CD4-positive, alpha-beta T cell treated with Interleukin-15 for 4 hours (primary cell): ENCODE measurements around the gene NTRK1.

Source experiments
- DNase-seq: peaks from one replicate; pipeline ENCODE4 v3.0.0-alpha.2; 2020; ENCODE audit warnings: low spot score

NTRK1 gene

DNA sequence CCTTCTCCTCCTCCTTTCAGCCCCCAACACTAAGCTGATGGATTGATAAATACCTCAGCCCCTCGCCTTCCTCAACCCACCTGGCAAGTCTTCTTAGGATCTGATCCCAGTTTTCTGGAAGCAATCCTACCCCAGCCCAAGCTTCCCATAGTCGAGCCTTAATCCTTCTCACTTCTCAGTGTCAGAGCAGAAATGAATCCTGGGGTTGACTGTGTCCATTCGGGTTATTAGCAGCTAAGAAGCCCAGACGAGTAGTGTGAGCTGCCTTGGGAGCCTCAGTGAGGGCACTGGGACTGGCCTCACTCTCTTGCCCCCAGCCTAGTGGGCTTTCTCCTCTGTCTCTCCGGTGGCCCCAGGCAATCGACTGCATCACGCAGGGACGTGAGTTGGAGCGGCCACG lies 20.4 kb downstream of the NTRK1 start:
- no peak for DNase-seq

- no peak for DNase-seq
Observed at GRCh38 chr1:156881663-156882062, 21.0 kb downstream of the NTRK1 start.

- DNase-seq = no peak
Observed at GRCh38 chr1:156882543-156882942, 21.9 kb downstream of the NTRK1 start.

DNA sequence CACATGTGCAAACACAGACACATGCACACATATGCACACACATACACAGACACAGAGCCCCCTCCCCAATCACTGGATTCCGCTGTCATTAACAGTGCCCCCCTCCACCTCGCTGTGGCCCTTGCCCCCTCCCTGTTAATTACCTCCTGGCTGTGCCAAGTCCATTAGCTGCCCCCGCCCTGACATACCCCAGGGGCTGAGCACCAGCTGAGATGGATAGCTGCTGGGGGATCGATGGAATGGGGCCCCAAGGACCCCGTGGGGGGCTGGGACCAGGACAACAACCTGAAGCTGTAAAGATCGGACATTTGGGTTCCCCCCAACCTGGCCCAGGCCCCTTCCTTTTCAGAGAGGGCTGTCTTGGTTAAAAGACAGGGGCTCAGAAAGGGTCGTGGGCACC lies 23.3 kb downstream of the NTRK1 start:
- DNase-seq = no peak

DNA sequence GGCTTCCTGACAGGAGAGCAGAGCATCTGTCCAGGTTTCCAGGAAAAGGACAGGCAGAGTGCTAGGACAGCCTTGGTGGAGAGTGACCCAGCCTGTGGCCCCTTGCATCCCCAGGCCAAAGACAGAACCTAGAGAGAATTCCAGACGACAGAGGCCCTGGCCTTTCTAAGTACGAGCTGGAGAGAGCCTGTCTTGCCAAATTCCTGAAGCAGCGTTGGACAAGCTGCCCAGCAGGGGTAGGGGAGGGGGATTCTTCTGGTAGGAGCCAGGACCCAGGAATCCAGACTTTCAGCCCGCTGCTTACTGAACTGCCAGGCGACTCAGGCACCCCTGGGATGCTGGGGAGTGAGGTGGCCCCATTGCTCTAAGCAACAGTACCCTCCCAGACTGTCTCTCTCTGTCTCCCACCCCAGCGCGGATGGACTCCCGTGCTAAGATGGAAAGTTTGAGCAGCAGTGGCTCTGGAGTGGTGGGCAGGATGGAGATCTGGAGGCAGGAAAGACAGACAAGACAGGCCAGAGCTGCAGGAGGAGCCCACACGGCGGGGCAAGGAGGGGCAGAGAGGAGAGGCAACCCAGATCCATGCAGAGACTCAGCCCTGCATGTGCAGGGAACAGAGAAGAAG lies 24.0 kb downstream of the NTRK1 start:
- no peak for DNase-seq

- no peak for DNase-seq
Observed at GRCh38 chr1:156885314-156885713, 24.6 kb downstream of the NTRK1 start.

DNA sequence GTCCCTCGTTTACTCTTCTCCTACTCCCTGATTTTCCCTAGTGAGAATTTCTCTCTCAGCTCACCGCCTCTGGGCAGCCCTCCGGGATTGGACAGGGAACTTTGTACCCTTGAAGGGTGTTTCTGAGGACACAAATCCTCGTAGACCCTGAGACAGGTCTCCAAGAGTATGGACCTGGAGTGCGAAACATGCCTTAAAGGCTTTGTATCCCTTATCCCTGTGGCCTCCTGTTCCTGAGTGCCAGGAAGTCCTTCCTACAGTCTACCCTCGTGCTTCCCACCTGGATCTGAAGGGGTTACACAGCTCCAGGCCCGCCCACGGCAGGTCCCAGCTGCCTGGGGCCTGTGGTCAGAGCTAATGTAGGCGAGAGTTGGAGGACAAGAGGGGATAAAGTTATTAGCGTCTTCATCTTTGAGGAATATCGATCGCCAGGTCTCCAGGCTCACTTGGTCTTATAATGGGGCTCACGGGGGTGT lies 25.3 kb downstream of the NTRK1 start:
- no peak for DNase-seq

- DNase-seq = no peak
Observed at GRCh38 chr1:156886583-156887281, 26.1 kb downstream of the NTRK1 start.

DNA sequence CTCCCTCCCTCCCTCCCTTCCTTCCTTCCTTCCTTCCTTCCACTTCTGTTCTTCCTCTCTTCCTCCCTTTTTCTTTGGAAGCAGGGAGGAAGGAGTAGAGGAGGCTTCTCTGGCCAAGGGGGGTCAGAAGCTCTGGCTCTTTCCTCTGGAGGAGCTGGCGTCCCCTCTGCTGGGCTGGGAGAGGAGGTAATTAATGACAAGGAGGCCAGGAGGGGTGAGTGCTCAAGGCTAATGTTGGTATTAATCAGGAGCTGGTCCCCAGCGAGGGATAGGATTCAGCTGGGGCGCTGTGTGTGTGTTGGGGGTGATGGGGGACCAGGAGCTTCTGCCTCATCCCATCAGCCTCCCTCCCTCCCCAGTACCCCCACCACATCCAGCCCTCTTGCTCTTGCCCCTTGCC lies 26.7 kb downstream of the NTRK1 start:
- DNase-seq = no peak

- no peak for DNase-seq
Observed at GRCh38 chr1:156887734-156888133, 27.1 kb downstream of the NTRK1 start.

- DNase-seq = peak; percentile 48
Observed at GRCh38 chr1:156889802-156890580, 29.3 kb downstream of the NTRK1 start.

DNA sequence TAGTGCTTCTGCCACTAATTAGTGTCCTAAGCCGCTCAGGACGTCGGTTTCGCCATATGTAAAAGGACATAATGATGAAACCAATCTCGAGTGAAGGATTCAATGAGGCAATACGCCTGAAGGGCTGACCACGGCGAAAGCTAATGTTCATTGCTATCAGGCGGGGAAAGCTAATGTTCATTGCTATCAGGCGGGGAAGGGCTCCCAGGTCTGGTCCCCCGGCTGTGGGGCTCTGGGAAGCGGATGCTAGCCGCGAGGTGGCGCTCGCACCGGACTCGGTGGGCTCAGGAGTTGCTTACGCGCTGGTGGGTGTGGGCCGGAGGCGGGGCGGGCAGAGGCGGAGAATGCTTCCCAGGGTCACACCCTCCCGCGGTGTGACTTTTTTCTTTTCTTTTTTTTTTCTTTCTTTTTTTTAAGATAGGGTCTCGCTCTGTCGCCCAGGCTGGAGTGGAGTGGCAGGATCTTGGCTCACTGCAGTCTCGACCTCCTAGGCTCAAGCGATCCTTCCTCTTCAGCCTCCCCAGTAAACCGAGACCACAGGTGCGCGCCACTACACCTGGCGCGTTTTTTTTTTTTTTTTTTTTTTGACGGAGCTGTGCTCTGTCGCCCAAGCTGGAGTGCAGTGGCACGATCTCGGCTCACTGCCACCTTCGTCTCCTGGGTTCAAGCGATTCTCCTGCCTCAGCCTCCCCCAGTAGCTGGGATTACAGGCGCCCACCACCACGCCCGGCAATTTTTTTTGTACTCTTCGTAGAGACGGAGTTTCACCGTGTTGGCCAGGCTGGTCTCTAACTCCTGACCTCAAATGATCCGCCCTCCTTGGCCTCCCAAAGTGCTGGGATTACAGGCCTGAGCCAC lies 31.8 kb downstream of the NTRK1 start:
- DNase-seq = peak; percentile 82

DNA sequence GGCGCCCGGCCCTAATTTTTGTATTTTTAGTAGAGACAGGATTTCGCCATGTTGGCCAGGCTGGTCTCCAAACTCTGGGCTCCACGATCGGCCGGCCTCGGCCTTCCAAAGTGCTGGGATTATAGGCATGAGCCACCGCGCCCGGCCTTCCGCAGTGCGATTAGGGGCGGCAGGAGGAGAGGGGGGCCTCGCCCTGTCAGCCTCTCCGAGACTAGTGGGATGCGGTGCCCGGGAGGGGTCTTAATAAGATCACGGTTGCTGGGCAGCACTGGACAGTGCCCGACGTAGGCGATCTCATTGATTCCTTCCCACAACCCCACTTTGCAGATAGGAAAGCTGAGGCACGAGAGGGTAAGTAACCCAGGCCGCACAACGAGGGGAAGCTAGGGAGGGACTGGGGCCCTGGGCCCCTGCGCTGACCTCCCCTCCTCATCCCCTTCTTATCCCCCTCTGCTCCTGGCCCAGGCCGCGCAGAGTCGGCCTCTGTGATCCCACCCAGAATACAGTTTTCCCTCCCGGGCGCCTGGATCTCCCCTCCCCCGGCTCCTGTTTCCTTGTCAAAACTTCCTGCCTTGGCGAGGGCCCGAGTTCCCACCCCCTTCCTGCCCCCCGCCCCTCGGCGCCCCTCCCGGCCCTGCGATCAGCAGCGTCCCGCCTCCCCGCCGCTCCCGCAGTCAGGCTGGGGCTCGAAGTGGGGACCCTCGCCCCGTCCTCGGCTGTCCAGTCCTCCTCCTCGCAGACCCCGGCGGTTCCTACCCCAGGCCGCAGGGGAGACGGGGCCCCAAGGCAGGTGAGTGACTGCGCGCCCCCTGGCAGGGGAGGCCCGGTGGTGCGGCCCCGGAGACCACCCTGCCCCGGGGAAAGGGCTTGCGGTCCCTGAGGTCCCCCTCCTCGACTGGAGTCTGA lies 32.6 kb downstream of the NTRK1 start, which contains the start of gene PEAR1:
TSS of gene PEAR1 (plus strand) at position 671 of the 906 bp plus-strand sequence. CDS start 10,209 bp downstream, outside the sequence.
- no peak for DNase-seq

DNA sequence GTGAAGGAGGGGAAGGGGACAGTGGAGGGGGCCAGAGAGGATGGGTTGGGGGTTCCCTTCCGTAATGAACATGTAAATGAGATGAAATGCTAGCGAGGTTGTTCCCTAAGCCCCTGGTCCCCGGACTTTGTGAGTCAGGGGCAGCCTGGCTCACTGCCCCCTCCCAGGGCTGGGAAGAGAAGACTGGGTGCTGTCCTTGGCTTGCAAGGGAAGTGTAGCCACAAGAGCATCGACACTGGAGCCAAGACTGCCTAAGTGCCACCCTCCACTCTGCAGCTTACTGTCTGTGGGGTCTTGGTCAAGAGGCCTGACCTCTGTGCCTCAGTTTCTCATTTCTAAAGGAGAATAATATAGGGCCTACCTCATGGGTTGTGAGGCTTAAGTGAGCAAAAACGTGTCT lies 33.3 kb downstream of the NTRK1 start:
- DNase-seq = no peak

- DNase-seq = no peak
Observed at GRCh38 chr1:156894711-156895454, 34.2 kb downstream of the NTRK1 start.

GRCh38 chr1:156895455-156895812 lies 34.8 kb downstream of the NTRK1 start:
- no peak for DNase-seq

DNA sequence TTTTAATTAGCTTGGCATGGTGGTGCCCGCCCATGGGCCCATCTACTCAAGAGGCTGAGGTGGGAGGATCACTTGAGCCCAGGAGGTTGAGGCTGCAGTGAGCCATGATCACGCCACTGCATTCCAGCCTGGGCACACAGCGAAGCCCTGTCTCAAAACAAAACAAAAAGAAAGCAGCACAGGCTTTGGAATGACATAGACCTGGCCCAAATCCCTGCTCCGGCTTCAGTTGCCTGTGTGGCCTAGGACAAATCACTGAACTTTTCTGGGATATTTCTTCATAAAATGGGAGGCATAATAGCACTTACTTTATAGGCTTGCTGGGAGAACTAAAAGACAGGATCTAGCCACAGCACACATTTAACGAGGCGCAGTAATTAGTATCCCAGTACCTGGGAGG lies 35.3 kb downstream of the NTRK1 start:
- no peak for DNase-seq

DNA sequence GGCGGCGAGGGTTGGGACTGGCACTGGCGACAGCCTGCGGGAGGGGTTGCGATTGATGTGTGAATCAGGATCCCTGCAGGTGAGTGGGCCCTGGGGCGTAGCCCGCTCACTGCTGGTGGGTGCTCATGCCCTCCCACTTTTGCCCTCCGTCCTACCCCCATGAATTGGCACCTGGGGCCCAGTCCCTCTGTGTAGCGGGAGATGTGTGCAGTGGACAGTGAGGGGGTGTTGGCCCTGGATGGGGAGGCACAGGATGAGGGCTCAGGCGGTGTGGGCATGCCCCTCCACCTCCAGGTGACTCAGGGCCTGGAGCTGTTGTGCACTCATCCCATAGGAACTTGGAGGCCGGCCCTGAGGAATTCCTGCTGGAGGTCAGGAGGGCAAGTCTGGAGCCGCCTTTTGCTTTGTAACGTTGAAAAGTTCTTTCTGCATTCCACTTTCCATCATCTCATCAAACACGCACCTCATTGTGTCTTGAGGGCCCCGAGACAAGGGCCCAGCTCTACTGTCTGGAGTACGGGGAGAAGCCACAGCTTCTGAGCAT lies 35.9 kb downstream of the NTRK1 start:
- DNase-seq = no peak

- DNase-seq = no peak
Observed at GRCh38 chr1:156897078-156897825, 36.6 kb downstream of the NTRK1 start.
